ENCODE data around the gene ACOT12. TPM values are rescaled to one million over a fixed set of nuclear protein-coding genes. Genes with fewer than 3 reads are reported as not detected.

Gene ACOT12
- polyA plus RNA-seq, 2 of the 4 experiments (the other 2 are of a cell fraction) = 0.08 TPM; not detected in 1

DNA sequence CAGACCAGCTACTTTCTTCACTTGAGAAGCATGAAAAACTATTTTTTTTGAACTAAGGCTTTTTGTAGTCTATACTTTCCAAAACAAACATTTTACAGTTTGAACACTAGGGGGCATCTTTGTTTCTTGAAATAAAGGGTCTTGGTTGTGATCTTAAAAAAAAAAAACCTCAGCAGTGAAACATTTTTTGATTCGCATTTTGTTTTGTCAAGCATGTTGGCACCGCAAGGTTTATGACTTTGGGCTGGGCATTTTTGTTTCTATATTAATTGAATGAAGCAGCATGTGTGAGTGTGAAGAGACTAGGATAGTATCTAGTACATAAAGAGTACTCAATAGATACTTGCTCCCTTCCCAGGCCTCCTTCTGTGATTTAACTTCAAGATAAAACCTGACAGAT, 31.6 kb upstream of the ACOT12 start:
- ChIA-PET POLR2A (no interaction called here), CTCF (interaction anchor here (0.6 to 2.9 kb wide), 38 partner anchors 8 to 834 kb away, joined by 3 to 26 read pairs (median 3); partner anchors contain the start of gene SSBP2)
- DNase-seq (ENCODE audit: low read depth in 1 of 2, low spot score in 1 of 2) = peak; percentile 8 to 40
- Histone ChIP-seq H3K9me3 (no peaks in the 10 kb centered on the region), H3K27ac (no peak overlapping the region), H3K4me2 (no peak overlapping the region), H3K4me1 (peaks cover 45% of the 10 kb centered on the region), H3K4me3 (no peak overlapping the region)
- WGBS (ENCODE audit: missing lambda C conversion rate) = 0% methylated on average over 2 of the region's 2 CpGs
- peak in 1 of 2 experiments; percentile 68; a peak in 4 of 6 replicates for ATAC-seq
- FAIRE-seq = peak; percentile 73
- TF ChIP-seq SMC3 (IDR thresholded peaks at IDR 0.05) (peak; percentile 70), POLR2AphosphoS2 (conservative IDR thresholded peaks at IDR 0.05; ENCODE audit: low read length) (no peak), RAD21 (conservative IDR thresholded peaks at IDR 0.05 in 1 of 2, IDR thresholded peaks at IDR 0.05 in 1 of 2) (peak; percentile 64 to 79), ZFP36 (IDR thresholded peaks at IDR 0.05; ENCODE audit: borderline replicate concordance, partially characterized antibody) (no peak), EHF (CRISPR knock-in tag; IDR thresholded peaks at IDR 0.05) (no peak)
- TF ChIP-seq, protein P1, sequence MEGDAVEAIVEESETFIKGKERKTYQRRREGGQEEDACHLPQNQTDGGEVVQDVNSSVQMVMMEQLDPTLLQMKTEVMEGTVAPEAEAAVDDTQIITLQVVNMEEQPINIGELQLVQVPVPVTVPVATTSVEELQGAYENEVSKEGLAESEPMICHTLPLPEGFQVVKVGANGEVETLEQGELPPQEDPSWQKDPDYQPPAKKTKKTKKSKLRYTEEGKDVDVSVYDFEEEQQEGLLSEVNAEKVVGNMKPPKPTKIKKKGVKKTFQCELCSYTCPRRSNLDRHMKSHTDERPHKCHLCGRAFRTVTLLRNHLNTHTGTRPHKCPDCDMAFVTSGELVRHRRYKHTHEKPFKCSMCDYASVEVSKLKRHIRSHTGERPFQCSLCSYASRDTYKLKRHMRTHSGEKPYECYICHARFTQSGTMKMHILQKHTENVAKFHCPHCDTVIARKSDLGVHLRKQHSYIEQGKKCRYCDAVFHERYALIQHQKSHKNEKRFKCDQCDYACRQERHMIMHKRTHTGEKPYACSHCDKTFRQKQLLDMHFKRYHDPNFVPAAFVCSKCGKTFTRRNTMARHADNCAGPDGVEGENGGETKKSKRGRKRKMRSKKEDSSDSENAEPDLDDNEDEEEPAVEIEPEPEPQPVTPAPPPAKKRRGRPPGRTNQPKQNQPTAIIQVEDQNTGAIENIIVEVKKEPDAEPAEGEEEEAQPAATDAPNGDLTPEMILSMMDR (IDR thresholded peaks at IDR 0.05) = peak; percentile 75

DNA sequence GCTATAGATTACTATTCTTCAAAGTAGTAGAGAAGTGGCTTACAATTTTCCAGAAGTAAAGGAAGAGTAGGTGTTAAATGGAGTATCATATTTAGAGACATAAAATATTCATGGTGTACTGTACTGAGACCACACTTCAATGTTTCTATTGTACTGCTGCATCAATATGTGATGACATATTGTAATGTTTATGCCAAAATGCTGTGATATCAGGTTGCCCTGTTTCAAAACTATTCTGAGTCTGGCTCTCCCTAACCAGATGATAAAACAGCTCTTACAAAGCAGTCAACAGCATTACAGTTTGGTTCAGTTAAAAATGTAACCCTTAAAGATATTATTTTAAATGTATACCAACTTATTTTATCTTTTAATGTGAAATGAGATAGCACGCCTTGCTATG, 30.8 kb upstream of the ACOT12 start:
- DNase-seq (ENCODE audit: low read depth in 1 of 2, low spot score in 1 of 2) (no peak), FAIRE-seq (no peak), ATAC-seq (no peak)
- CTCF ChIA-PET = interaction anchor here (0.6 to 2.9 kb wide), 23 partner anchors 9 to 850 kb away, joined by 3 to 26 read pairs (median 3); partner anchors contain the start of gene SSBP2
- no peak overlapping the region for H3K4me3 ChIP-seq
- WGBS (ENCODE audit: missing lambda C conversion rate) = 83% methylated on average over 1 of the region's 1 CpG
- TF ChIP-seq CHD4 (IDR thresholded peaks at IDR 0.05; ENCODE audit: borderline replicate concordance) = no peak
- H3K27ac ChIP-seq = no peak overlapping the region
- no peak overlapping the region for H3K4me2 ChIP-seq
- no peaks in the 10 kb centered on the region for H3K9me3 ChIP-seq
- peaks cover 54% of the 10 kb centered on the region for H3K4me1 ChIP-seq
- POLR2A ChIA-PET = no interaction called here

DNA sequence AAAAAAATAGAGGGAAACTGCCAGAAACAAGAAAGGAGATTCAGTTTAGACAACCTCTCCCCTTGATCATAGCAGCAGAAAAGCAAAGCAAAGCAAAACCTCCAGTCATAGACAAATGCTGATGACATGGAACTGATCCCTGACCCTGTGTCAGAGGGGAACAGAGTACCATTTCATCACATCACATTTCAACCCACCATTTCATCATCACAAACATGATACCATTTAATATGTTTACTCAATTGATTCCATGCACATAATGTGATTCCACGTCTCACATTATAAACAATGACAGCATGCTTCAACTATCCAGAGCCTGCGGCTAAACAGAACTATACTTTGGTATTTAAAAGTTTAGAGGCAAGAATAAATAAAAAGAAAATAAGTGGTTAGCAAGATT, 28.7 kb upstream of the ACOT12 start:
- ChIA-PET POLR2A (no interaction called here), CTCF (interaction anchor here (2.7 kb wide), 1 partner anchor 836 kb away, joined by 11 read pairs; no protein-coding TSS in a partner anchor)
- ATAC-seq = peak; percentile 58 to 67; a peak in 5 of 6 replicates
- H3K4me3 ChIP-seq = no peak overlapping the region
- 6% methylated on average over 2 of the region's 2 CpGs for WGBS (ENCODE audit: missing lambda C conversion rate)
- no peaks in the 10 kb centered on the region for H3K9me3 ChIP-seq
- peak overlapping the region; percentile 38 to 80; a peak in 5 of 6 replicates for H3K27ac ChIP-seq
- peaks cover 36% of the 10 kb centered on the region for H3K4me1 ChIP-seq
- peak; percentile 32 for FAIRE-seq
- H3K4me2 ChIP-seq = peak overlapping the region; percentile 60
- DNase-seq (ENCODE audit: low read depth in 1 of 2, low spot score in 1 of 2) = peak; percentile 23 to 69
- TF ChIP-seq CEBPB (IDR thresholded peaks at IDR 0.05) (peak; percentile 75 to 87), TP53 (CRISPR knock-in tag; IDR thresholded peaks at IDR 0.05) (no peak), RNF2 (IDR thresholded peaks at IDR 0.05; ENCODE audit: borderline replicate concordance, low read depth) (no peak), EHF (CRISPR knock-in tag; IDR thresholded peaks at IDR 0.05) (no peak), NR3C1 (IDR thresholded peaks at IDR 0.05) (no peak), HDAC2 (IDR thresholded peaks at IDR 0.05) (no peak), CBX8 (IDR thresholded peaks at IDR 0.05) (no peak), POLR2A (IDR thresholded peaks at IDR 0.05; ENCODE audit: low read length) (no peak), EHMT2 (IDR thresholded peaks at IDR 0.05; ENCODE audit: low read depth) (no peak), ZNF302 (CRISPR knock-in tag; IDR thresholded peaks at IDR 0.05) (no peak), RAD21 (conservative IDR thresholded peaks at IDR 0.05 in 1 of 2, IDR thresholded peaks at IDR 0.05 in 1 of 2) (no peak), CHD4 (IDR thresholded peaks at IDR 0.05; ENCODE audit: borderline replicate concordance) (no peak), ZFP36 (IDR thresholded peaks at IDR 0.05; ENCODE audit: borderline replicate concordance, partially characterized antibody) (no peak), CBX2 (IDR thresholded peaks at IDR 0.05; ENCODE audit: borderline replicate concordance, low read depth) (no peak), ZC3H11A (IDR thresholded peaks at IDR 0.05) (no peak), SMC3 (IDR thresholded peaks at IDR 0.05) (no peak), NFE2L2 (conservative IDR thresholded peaks at IDR 0.05; ENCODE audit: low read length) (no peak), ZSCAN20 (CRISPR knock-in tag; IDR thresholded peaks at IDR 0.05) (no peak), NPAS2 (CRISPR knock-in tag; IDR thresholded peaks at IDR 0.05; ENCODE audit: borderline replicate concordance) (no peak), BHLHE40 (IDR thresholded peaks at IDR 0.05; ENCODE audit: low read depth, low read length) (no peak), KDM5A (IDR thresholded peaks at IDR 0.05) (no peak), HEYL (CRISPR knock-in tag; IDR thresholded peaks at IDR 0.05) (no peak), TFCP2L1 (CRISPR knock-in tag; IDR thresholded peaks at IDR 0.05) (no peak), KDM1A (IDR thresholded peaks at IDR 0.05; ENCODE audit: low read depth) (no peak), MYC (IDR thresholded peaks at IDR 0.05; ENCODE audit: borderline replicate concordance, low read length) (no peak), FOSB (CRISPR knock-in tag; IDR thresholded peaks at IDR 0.05) (no peak)
- TF ChIP-seq, protein P2, sequence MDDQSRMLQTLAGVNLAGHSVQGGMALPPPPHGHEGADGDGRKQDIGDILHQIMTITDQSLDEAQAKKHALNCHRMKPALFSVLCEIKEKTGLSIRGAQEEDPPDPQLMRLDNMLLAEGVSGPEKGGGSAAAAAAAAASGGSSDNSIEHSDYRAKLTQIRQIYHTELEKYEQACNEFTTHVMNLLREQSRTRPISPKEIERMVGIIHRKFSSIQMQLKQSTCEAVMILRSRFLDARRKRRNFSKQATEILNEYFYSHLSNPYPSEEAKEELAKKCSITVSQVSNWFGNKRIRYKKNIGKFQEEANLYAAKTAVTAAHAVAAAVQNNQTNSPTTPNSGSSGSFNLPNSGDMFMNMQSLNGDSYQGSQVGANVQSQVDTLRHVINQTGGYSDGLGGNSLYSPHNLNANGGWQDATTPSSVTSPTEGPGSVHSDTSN (IDR thresholded peaks at IDR 0.05) = no peak
- TF ChIP-seq, protein P1 (IDR thresholded peaks at IDR 0.05) = no peak
- TF ChIP-seq, protein P3, sequence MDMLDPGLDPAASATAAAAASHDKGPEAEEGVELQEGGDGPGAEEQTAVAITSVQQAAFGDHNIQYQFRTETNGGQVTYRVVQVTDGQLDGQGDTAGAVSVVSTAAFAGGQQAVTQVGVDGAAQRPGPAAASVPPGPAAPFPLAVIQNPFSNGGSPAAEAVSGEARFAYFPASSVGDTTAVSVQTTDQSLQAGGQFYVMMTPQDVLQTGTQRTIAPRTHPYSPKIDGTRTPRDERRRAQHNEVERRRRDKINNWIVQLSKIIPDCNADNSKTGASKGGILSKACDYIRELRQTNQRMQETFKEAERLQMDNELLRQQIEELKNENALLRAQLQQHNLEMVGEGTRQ (IDR thresholded peaks at IDR 0.05) = no peak
